Measurements from ENCODE around the gene CAMK2A.

Gene CAMK2A

GRCh38 chr5:150180241-150181026 lies 109.1 kb downstream of the CAMK2A start:
- Mint-ChIP-seq H3K9me3 (no peaks in the 10 kb centered on the region), H3K27me3 (ENCODE audit: low read depth) (peaks cover 6% of the 10 kb centered on the region), H3K27ac (peak overlapping the region; percentile 45 to 92 (median 88)), H3K36me3 (ENCODE audit: low read depth) (no peaks in the 10 kb centered on the region), H3K4me3 (no peak overlapping the region), H3K4me1 (peaks cover 24% of the 10 kb centered on the region)
- TF ChIP-seq, protein P1, sequence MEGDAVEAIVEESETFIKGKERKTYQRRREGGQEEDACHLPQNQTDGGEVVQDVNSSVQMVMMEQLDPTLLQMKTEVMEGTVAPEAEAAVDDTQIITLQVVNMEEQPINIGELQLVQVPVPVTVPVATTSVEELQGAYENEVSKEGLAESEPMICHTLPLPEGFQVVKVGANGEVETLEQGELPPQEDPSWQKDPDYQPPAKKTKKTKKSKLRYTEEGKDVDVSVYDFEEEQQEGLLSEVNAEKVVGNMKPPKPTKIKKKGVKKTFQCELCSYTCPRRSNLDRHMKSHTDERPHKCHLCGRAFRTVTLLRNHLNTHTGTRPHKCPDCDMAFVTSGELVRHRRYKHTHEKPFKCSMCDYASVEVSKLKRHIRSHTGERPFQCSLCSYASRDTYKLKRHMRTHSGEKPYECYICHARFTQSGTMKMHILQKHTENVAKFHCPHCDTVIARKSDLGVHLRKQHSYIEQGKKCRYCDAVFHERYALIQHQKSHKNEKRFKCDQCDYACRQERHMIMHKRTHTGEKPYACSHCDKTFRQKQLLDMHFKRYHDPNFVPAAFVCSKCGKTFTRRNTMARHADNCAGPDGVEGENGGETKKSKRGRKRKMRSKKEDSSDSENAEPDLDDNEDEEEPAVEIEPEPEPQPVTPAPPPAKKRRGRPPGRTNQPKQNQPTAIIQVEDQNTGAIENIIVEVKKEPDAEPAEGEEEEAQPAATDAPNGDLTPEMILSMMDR (IDR thresholded peaks at IDR 0.05; ENCODE audit: unreplicated experiment in 3 of 3), result no peak

DNA sequence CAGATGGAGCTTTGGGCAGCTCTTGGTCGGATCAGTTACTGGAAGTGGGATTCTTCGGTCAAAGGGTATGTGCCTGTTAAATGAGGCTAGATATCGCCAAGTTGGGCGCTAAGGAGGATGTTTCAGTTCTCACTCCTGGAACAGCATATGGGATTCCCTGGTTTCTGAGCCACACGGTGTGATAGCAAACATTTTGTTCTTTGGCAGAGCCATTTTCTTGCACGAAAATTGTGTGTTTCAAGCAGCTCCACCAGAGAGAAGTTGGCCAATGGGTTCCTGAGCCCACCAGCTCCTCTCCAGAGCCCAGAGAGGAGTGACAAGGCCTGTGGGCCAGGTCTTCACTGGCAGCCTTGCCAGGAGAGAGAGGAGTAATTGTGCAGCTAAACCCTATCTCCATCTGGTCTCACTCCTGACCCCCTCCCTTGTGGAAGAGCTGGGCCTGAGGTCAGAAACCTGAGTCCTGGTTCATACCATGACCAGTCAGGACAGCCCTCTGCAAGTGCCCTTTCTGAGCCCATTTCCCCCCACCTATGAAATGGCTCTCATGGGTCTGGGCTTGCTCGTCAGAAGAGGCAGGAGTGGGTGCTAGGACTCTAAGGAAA lies 110.5 kb downstream of the CAMK2A start:
- H3K27ac Mint-ChIP-seq, result peak overlapping the region; percentile 8 to 55 (median 32)
- TF ChIP-seq, protein P1 (IDR thresholded peaks at IDR 0.05; ENCODE audit: unreplicated experiment in 3 of 3), result no peak

GRCh38 chr5:150178262-150178661 lies 111.3 kb downstream of the CAMK2A start:
- H3K4me3 Mint-ChIP-seq, result no peak overlapping the region
- H3K9me3 Mint-ChIP-seq, result no peaks in the 10 kb centered on the region
- peaks cover 9% of the 10 kb centered on the region for H3K27me3 Mint-ChIP-seq (ENCODE audit: low read depth)
- H3K4me1 Mint-ChIP-seq, result peaks cover 35% of the 10 kb centered on the region
- TF ChIP-seq, protein P1 (IDR thresholded peaks at IDR 0.05; ENCODE audit: unreplicated experiment in 3 of 3), result no peak
- H3K36me3 Mint-ChIP-seq (ENCODE audit: low read depth), result no peaks in the 10 kb centered on the region
- peak overlapping the region; percentile 8 to 55 (median 32) for H3K27ac Mint-ChIP-seq

More for the DNA sequence above, 110.5 kb downstream of the CAMK2A start:
- Mint-ChIP-seq H3K4me3 (no peak overlapping the region), H3K4me1 (peaks cover 26% of the 10 kb centered on the region), H3K9me3 (no peaks in the 10 kb centered on the region), H3K27me3 (ENCODE audit: low read depth) (peaks cover 6% of the 10 kb centered on the region), H3K36me3 (ENCODE audit: low read depth) (no peaks in the 10 kb centered on the region)

DNA sequence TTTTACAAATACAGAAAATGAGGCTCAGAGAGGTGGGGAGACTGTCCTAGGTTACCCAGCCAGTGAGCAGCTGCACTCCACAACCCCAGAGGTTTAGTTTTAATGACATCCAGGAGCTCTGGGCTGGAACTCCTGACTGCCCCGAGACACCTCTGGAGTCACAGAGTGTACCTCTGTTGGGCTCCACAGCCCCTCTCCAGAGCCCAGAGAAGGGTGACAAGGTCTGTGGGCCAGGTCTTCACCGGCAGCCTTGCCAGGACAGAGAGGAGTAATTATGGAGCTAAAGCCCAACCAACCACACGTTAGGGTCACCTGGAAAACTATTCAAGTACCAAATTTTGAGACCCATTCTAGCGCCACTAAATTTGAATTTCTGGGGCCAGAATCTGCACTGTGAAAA lies 111.9 kb downstream of the CAMK2A start:
- TF ChIP-seq, protein P1 (IDR thresholded peaks at IDR 0.05; ENCODE audit: unreplicated experiment in 3 of 3), result no peak
- Mint-ChIP-seq H3K27me3 (ENCODE audit: low read depth) (peaks cover 11% of the 10 kb centered on the region), H3K27ac (peak overlapping the region; percentile 8 to 55 (median 32)), H3K36me3 (ENCODE audit: low read depth) (no peaks in the 10 kb centered on the region), H3K4me1 (peaks cover 38% of the 10 kb centered on the region), H3K4me3 (no peak overlapping the region), H3K9me3 (no peaks in the 10 kb centered on the region)

- no peaks in the 10 kb centered on the region for H3K9me3 Mint-ChIP-seq
- peaks cover 11% of the 10 kb centered on the region for H3K27me3 Mint-ChIP-seq (ENCODE audit: low read depth)
- TF ChIP-seq, protein P1 (IDR thresholded peaks at IDR 0.05; ENCODE audit: unreplicated experiment in 3 of 3), result no peak
- H3K36me3 Mint-ChIP-seq (ENCODE audit: low read depth), result no peaks in the 10 kb centered on the region
- H3K4me1 Mint-ChIP-seq, result peaks cover 34% of the 10 kb centered on the region
- peak overlapping the region in 2 of 3 experiments; percentile 8 to 44 for H3K27ac Mint-ChIP-seq
- H3K4me3 Mint-ChIP-seq, result no peak overlapping the region
Observed at GRCh38 chr5:150176745-150177477, 112.7 kb downstream of the CAMK2A start.

All from nephron (organoid).